ENCODE results near the gene MRPL32. TPM values are rescaled to one million over a fixed set of nuclear protein-coding genes. Genes with fewer than 3 reads are reported as not detected.

MRPL32 gene
- total RNA-seq, 1 experiment from 2014 or later: 61.6 TPM

- CTCF ChIA-PET: no interaction called here
- no TSS peak for BruUV-seq (replicated peaks)
- intact Hi-C loops (cut with micrococcal nuclease; ENCODE audit: unreplicated experiment): no loop called here
- Histone ChIP-seq H3K27me3 (replicated peaks; ENCODE audit: control insufficient read depth, insufficient read depth, low read length) (no peaks in the 10 kb centered on the region), H3K4me3 (ENCODE audit: low read depth, low read length) (no peak overlapping the region), H3K9me3 (no peaks in the 10 kb centered on the region), H3K36me3 (ENCODE audit: control insufficient read depth, insufficient read depth, low read length) (no peaks in the 10 kb centered on the region), H3K4me1 (no peaks in the 10 kb centered on the region)
- Mint-ChIP-seq H3K4me3 (ENCODE audit: unreplicated experiment) (no peak overlapping the region), H3K27me3 (ENCODE audit: insufficient read depth, unreplicated experiment) (peaks cover 13% of the 10 kb centered on the region), H3K9me3 (ENCODE audit: unreplicated experiment) (peaks cover 2% of the 10 kb centered on the region), H3K27ac (ENCODE audit: unreplicated experiment) (no peak overlapping the region), H3K36me3 (ENCODE audit: insufficient read depth, unreplicated experiment) (no peaks in the 10 kb centered on the region), H3K4me1 (ENCODE audit: low read depth, unreplicated experiment) (no peaks in the 10 kb centered on the region)
- POLR2A ChIA-PET: no interaction called here
- no peak for TF ChIP-seq CTCF (IDR thresholded peaks at IDR 0.05; ENCODE audit: insufficient read depth in 1 of 2, low read depth in 1 of 2, low read length in 1 of 2, severe bottlenecking in 1 of 2, unreplicated experiment in 1 of 2)
- no peak for DNase-seq
Measured at GRCh38 chr7:42978496-42978895, 46.3 kb downstream of the MRPL32 start.

GRCh38 chr7:42980084-42980483, 47.9 kb downstream of the MRPL32 start:
- Histone ChIP-seq H3K4me3 (ENCODE audit: low read depth, low read length) (no peak overlapping the region), H3K4me1 (no peaks in the 10 kb centered on the region), H3K36me3 (ENCODE audit: control insufficient read depth, insufficient read depth, low read length) (no peaks in the 10 kb centered on the region), H3K27me3 (replicated peaks; ENCODE audit: control insufficient read depth, insufficient read depth, low read length) (no peaks in the 10 kb centered on the region), H3K9me3 (no peaks in the 10 kb centered on the region)
- no peaks in the 10 kb centered on the region for H3K4me1 Mint-ChIP-seq (ENCODE audit: low read depth, unreplicated experiment)
- H3K9me3 Mint-ChIP-seq (ENCODE audit: unreplicated experiment): peaks cover 16% of the 10 kb centered on the region
- ChIA-PET POLR2A (no interaction called here), CTCF (no interaction called here)
- H3K27ac Mint-ChIP-seq (ENCODE audit: unreplicated experiment): no peak overlapping the region
- no peak overlapping the region for H3K4me3 Mint-ChIP-seq (ENCODE audit: unreplicated experiment)
- BruUV-seq (replicated peaks): no TSS peak
- no peaks in the 10 kb centered on the region for H3K36me3 Mint-ChIP-seq (ENCODE audit: insufficient read depth, unreplicated experiment)
- no peak for TF ChIP-seq CTCF (IDR thresholded peaks at IDR 0.05; ENCODE audit: insufficient read depth in 1 of 2, low read depth in 1 of 2, low read length in 1 of 2, severe bottlenecking in 1 of 2, unreplicated experiment in 1 of 2)
- DNase-seq: no peak
- intact Hi-C loops (cut with micrococcal nuclease; ENCODE audit: unreplicated experiment): no loop called here
- peaks cover 14% of the 10 kb centered on the region for H3K27me3 Mint-ChIP-seq (ENCODE audit: insufficient read depth, unreplicated experiment)

GRCh38 chr7:42980514-42980913, 48.3 kb downstream of the MRPL32 start:
- no TSS peak for BruUV-seq (replicated peaks)
- DNase-seq: no peak
- Mint-ChIP-seq H3K36me3 (ENCODE audit: insufficient read depth, unreplicated experiment) (no peaks in the 10 kb centered on the region), H3K4me3 (ENCODE audit: unreplicated experiment) (no peak overlapping the region), H3K27me3 (ENCODE audit: insufficient read depth, unreplicated experiment) (peaks cover 12% of the 10 kb centered on the region), H3K27ac (ENCODE audit: unreplicated experiment) (no peak overlapping the region), H3K9me3 (ENCODE audit: unreplicated experiment) (peaks cover 19% of the 10 kb centered on the region), H3K4me1 (ENCODE audit: low read depth, unreplicated experiment) (no peaks in the 10 kb centered on the region)
- TF ChIP-seq CTCF (IDR thresholded peaks at IDR 0.05; ENCODE audit: insufficient read depth in 1 of 2, low read depth in 1 of 2, low read length in 1 of 2, severe bottlenecking in 1 of 2, unreplicated experiment in 1 of 2): no peak
- Histone ChIP-seq H3K9me3 (no peaks in the 10 kb centered on the region), H3K4me1 (no peaks in the 10 kb centered on the region), H3K27me3 (replicated peaks; ENCODE audit: control insufficient read depth, insufficient read depth, low read length) (no peaks in the 10 kb centered on the region), H3K36me3 (ENCODE audit: control insufficient read depth, insufficient read depth, low read length) (no peaks in the 10 kb centered on the region), H3K4me3 (ENCODE audit: low read depth, low read length) (no peak overlapping the region)
- intact Hi-C loops (cut with micrococcal nuclease; ENCODE audit: unreplicated experiment): no loop called here
- ChIA-PET CTCF (no interaction called here), POLR2A (no interaction called here)

All from Caco-2 (cell line).